Stimulated activated CD8-positive, alpha-beta memory T cell treated with anti-CD3 and anti-CD28 coated beads, Interleukin-4, amount 100 ng/mL, for 48 hours (primary cell): Measurements from ENCODE around the gene MFSD11.
A peak's percentile ranks its signal among the peaks of the same experiment; 100 is the strongest.
"Not testable (repeated sequence)": the region's sequence is repeated elsewhere in the genome, so short reads cannot be mapped to it uniquely, and the experiment has no call there.

Source experiments
- DNase-seq: peaks from one replicate; pipeline ENCODE4 v3.0.0-alpha.2; 2020

MFSD11 gene

DNA sequence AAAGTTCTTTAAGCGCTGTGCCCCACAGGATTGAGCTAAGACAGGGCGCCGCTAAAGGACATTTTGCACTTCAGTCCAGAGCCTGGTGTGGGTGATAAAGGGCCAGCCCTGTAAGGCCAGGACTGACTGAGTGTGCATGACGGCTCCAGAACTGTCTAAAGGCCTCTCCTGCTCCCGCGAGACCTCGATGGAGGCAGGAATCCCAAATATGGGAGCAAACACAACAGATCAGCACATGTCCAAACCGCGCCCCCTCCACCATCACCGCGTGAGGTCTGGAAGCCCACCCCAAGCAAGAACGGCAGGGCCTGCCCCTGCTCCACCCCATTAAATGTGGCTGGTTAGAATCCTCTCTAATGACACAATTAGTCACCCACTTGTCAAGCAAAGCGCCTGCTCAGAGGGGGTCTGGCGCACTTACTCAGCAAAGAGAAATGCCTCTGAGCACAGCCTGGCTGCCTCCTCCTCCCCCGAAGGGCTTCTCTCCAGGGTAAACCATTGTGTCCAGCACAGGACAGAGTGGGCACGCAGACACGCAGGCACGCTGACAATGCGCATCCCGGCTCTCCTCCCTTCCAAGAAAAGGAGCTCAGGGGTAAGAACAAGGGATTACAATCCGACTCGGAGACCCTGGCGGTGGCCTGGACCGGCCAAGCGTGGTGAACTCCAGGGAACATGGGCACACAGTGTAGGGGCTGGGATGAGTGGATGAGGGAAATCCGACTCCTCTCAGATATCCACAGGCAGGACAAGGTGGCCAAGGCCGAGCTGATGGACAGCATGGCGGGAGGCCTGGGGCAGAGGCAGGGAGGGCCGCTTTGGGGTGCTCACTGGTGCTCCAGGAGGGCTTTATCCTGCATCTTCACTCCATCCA, 28.6 kb upstream of the MFSD11 start:
- no peak for DNase-seq

DNA sequence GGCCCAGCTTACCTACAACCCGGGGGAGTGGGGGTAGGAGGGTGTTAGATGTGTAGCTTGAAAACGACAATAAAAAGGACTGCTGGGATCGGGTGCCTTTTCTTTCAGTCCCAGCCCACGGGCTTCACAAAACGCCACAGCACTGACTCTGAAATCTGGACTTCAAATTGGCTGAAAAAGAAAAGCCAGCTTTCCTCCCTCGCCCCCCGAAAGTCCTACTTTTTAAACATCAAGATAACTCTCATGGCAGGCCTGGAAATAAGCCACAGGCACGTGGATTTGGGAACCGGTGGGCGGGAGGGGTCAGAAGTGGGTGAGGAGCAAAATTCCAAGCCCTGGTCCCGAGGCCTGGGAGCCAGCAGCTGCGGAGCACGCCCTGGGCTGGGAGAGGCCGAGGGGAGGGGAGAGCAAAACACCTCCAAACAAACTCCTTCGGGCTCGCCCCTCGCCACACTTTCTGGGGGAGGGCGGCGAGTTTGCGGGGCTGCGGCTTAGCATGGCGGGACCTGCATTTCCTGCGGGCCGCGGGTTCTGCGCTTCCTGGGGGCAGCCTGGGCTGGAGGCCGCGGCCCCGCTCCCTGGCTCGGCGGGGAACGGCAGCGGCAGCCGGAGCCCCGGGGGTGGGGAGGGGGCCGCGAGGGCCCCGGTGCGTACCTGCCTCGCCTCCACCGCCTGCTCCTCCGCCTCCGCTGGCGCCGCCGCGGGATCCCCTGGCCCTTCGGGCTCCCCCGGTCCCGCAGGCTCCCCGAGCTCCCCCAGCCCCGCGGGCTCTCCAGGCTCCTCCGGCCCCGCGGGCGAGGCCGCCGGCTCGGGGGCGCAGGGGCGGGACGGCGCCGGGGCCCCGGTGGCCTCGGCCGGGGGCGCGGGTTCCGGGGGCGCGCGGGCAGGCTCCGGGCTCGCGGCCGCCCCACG, 27.7 kb upstream of the MFSD11 start:
- DNase-seq, result not testable (repeated sequence)

DNA sequence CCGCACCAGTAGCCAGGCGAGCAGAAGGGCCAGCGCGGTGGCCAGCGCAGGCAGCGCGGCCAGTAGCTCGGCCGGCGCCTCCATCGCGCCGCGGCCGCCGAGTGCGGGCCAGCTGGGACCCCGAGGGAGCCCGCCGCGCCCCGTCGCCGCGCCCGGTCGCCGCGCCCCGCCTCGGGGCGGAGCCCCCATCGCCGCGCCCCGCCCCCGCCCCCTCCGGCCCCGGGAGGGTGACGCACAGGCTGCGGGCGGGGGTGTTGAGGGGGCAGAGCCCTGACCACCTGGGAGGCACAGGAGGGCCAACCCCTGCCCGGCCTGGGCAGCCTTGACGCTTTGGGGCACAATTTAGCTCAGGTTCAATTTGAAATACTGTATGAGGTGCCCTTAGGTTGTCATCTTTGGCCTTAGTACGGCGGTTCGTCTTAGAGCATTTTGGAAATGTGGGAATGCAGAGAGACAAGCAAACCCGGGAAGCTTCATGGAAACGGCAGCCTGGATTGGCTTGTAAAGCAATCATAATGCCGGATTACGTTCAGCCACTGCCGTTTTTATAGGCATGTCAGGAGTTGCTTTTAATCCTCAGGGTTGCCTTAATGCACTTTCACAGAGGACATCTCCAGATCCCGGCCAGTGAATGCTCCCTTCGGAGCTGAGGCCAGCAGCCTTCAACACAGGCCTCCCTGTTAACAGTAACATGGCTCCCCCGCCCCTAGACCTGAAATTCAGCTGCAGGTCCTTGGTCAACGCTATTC, 26.9 kb upstream of the MFSD11 start, which contains the start of gene MXRA7:
Gene MXRA7 (minus strand): TSS at position 103 of the 749 bp plus-strand sequence. CDS start 19 bp downstream, at position 84.
- DNase-seq, result peak; percentile 78

DNA sequence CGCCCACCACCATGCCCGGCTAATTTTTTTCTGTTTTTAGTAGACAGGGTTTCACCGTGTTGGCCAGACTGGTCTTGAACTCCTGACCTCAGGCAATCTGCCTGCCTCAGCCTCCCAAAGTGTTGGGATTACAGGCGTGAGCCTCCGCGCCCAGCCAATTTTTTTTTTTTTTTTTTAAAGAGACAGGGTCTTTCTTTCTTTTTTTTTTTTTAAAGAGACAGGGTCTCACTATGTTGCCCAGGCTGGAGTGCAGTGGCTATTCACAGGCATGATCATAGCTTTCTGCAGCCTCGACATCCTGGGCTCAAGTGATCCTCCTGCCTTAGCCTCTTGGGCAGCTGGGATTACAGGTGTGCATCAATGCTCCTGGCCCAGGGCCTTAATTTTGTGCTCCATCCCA, 25.6 kb upstream of the MFSD11 start:
- not testable (repeated sequence) for DNase-seq

DNA sequence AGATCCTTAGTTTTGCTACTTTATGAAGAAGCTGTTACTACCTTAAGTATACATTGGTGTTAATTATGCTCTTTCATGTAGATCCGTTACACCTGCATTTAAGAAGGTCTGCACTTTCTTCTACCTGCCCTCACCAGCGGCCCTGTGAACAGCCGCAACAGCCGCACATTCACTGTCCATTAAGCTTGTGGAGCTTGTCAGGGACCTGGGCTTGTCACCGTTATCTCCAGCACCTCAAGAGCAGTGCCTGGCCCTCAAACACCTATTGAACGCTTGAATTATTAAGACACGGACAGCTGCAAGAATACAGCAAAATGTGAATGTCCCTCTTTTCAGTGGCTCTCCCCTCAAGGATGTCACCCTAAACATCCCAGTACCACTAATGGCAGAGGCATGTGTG, 24.2 kb upstream of the MFSD11 start:
- no peak for DNase-seq

DNA sequence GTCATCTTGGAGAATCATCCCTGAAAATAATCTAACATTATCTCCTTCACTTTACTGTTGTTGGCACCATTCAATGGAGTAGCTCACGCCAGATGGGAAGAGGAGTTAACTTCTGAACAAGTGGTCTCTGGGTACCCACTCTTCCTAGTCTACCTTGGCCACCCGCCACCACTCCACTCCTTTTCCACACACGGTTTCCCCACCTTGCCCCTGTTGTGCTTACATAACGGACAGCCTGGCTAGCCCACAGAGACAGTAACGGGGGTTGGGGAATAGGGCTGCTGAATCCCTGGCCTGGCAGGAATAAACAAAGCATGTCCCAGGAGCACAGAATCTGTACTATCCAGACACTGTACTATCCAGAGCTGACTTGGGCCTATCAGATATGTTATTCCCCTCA, 23.6 kb upstream of the MFSD11 start:
- DNase-seq, result no peak

DNA sequence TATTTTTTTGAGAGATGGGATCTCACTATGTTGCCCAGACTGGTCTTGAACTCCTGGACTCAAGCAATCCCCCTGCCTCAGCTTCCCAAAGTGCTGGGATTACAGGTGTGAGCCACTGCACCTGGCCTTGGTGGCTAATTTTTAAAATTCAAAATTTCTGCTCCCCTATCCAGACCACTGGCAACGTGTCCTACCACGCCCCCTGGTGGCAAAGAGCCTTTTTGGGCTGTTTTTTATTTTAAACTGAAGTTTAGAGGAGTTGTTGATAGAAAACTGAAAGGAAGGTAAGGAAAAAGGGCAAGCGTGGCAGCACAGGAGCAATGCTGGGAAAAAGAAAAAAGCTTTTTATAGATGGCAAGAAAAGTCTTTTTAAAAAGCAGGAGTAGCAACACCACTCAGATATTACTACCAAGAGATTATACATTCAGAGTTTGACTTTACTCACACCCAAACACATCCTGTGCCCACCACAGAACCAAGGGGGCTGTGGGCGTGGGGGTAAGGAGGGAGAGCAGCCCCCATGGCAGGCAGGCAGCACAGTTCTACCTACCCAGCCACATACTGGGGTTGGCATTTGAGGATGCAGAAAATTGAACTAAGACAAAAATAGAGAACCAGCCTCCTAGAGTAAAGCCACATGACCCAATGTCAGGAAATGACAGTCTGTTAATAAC, 23.0 kb upstream of the MFSD11 start:
- peak; percentile 93 for DNase-seq

DNA sequence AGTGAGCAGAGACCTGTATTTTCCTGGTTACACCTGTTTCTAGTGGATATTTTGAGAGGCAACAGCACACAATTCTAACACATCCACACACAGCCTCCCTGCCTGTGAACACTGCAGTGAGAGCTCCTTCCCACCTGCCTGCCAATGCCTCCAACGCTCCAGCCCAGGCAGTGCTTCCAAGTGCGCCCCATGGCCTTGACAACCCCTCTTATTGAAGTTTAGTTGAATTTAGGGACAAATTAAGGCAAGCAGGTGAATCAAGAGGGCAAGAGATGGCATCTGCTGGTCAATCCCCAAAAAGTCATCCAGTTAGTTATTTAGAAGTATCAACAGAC, 22.5 kb upstream of the MFSD11 start:
- no peak for DNase-seq

DNA sequence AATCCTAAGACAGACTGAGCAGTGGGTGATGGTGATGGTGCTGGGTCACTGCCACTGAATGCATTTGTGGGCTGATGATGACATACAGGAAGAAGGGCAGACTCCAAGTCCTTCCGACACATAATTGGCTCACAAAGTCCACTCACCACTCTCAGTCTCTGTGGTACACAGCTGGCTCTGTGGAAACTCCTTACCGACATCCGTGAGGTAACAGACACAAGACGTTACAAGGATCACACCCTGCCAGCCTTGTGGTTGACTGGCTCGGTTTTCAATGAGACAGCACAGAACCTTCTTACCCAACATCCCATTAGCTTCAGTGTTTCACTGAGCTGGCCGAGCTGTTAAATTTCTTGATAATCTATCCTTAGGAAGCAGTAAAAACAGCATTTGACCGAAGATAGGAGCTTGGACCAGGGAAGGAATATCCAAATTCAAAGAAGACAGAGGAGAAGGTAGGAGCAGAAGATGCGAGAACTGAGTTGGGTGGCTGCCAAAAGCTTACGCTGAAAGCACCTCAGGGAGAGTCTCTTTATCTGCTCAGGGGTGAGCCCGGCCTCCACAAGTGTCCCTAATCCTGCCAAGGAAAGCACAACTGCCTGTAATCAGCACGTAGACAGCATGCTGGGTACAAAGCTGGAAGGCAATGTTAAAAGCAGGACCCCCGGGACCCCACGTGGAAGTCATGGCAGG, 21.6 kb upstream of the MFSD11 start:
- peak; percentile 75 for DNase-seq

DNA sequence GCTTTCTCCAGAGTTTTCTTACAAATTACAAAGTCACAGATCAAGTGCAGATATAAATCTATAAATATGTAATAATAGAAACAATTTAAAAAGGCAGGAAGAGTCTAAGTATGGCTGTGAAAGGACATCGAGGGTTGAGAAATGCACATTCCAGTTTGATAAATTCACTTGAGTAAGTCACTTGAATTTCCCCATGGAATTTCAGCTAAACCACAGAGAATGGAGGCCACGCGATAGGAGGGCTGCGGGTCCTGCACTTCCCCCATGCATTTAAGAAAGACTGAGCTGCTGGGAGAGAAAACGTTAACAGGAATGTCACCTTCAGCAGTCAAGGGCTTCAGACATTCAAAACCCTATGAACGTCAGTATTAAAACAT, 21.1 kb upstream of the MFSD11 start:
- no peak for DNase-seq

DNA sequence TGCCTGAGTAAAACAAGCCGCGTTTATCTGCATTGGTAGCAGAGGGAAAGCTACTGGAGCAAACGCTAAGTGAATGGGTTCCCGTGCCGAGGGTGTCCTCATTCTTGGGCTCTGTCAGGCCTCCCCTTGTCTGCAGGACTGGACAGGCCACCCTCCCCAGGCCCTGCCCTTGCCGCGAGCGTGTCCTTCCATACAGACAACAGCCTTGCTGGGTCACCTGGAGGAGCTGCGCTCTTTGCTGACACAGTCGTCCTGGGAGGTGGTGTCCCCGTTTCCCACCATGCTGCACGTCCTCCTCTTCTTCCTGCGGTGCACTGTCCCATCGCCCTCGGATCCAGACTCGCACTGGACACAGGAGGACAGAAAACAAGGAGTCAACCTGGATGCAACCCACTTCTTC, 19.4 kb upstream of the MFSD11 start:
- no peak for DNase-seq

DNA sequence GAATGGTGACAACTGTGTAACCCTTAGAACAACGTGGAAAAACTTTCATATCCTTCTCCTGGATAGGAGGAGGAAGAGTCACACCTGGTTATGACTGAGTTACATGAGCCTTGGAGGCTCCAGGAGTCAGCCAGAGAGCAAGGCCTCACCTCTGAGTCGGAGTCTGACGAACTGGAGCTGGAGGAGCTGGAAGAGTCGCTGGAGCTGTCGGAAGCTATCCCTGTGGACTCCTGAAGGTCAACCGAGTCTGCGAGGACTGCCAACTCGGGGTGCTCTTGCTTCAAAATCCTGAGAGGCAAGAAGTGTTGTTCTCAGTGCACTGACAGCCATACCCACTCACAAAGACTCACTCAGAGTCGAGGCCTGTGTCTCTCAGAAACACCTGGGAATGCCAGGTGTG, 17.7 kb upstream of the MFSD11 start:
- DNase-seq, result no peak

DNA sequence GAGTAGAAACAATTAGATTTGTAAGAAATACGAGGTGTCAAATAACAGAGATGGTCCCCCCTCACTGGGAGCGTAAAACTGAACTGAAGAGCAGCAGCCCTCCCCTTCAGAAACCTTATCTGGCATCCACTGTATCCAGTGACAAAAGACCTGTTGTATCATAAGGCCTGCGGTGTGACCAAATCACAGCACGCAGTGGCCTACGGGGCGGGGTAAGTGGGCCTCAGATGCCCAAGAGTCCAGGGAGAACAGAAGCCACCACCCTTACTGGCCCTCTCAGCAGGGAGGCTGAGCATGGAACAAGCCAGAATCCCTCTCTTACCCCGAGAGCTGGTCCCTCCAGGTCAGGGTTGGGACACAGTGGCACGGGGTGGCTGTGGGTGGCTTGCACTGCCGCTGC, 17.0 kb upstream of the MFSD11 start:
- DNase-seq, result no peak

DNA sequence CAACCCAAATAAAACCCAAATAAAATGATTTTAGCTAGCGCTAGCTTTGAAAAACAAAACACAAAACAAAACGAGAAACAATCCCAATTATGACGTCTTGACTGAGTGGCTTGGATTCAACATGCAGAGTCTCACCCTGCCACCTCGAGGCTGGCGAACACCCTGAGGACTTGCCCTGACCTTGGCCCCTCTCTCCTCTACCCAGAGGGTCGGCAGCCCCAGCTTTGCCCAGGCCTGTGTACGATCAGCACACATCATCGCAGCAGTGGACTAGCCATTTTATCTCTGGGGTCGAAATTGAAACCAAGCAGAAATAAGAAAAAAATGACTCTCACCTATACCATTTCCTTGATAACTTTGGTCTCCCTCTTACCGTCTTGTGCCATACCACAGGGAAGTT, 16.5 kb upstream of the MFSD11 start:
- no peak for DNase-seq

DNA sequence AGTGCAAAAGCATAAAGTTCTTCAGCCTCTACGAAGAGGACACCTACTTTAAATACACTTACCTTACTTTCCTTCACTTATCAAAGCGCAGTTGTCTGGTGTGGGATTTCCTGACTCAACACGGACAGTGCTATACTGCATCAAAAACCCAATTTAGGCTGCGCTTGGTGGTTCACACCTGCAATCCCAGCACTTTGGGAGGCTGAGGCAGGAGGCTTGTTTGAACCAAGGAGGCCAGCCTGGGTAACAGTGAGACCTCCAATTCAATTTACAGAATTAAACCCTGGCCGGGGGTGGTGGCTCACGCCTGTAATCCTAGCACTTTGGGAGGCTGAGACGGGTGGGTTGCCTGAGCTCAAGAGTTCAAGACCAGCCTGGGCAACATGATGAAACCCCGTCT, 15.6 kb upstream of the MFSD11 start:
- no peak for DNase-seq

DNA sequence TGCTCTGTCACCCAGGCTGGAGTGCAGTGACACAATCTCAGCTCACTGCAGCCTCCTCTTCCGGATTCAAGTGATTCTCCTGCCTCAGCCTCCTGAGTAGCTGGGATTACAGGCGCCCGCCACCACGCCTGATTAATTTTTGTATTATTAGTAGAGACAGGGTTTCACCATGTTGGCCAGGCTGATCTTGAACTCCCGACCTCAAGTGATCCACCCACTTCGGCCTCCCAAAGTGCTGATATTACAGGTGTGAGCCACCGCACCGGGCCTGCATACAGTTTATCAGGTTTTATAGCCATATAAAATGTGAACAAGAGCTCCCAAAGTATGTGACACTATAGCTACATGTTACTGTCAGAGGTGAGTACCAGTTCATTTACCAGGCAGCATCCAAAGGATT, 14.9 kb upstream of the MFSD11 start:
- DNase-seq, result not testable (repeated sequence)

DNA sequence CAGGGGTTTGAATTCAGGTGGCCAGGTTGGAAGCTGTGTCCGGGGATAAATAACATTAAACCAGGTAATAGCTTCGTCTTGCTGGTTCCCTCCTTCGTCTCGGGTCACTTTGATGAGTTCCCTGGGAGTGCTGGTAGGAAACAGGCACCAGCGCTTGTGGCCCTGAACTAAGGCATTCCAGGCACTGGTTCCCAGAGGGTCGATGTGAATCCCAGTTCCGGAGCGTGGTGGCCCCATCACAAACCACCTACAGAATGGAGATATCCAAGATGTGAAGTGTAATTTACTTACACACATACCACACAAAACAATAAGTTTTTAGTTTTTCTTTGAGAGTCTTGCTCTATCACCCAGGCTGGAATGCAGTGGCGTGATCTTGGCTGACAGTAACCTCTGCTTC, 14.1 kb upstream of the MFSD11 start:
- DNase-seq, result no peak

DNA sequence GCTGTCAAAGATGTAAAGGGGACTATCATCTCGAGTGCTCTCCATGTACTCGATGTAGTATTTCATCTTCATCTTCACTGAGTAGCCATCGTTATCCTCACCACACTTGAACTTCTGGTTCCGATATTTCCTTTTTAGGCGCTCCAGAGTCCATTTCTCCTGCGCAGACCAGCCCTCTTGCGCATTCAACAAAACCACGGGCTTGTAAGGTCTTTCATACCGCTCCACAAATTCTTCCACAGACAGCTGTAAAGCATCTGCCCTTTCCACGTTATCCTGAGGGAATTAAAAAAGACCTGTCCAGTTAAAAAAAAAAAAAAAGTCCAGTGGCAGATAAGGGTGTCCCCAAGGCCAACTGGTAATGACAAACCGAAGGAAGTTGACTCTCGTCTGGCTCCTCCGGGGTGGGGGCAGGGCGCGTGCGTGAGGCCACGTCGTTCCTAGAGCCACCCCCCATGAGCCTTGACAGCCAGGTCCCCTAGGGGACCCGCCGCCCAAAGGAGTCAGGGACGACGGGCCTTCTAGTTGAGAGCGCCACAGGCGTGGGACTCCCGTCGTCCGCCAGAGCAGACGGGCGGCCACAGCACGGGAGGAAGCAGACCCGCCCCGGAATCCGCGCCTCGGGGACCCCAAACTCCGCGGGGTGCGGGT, 12.2 kb upstream of the MFSD11 start:
- DNase-seq, result peak; percentile 84

DNA sequence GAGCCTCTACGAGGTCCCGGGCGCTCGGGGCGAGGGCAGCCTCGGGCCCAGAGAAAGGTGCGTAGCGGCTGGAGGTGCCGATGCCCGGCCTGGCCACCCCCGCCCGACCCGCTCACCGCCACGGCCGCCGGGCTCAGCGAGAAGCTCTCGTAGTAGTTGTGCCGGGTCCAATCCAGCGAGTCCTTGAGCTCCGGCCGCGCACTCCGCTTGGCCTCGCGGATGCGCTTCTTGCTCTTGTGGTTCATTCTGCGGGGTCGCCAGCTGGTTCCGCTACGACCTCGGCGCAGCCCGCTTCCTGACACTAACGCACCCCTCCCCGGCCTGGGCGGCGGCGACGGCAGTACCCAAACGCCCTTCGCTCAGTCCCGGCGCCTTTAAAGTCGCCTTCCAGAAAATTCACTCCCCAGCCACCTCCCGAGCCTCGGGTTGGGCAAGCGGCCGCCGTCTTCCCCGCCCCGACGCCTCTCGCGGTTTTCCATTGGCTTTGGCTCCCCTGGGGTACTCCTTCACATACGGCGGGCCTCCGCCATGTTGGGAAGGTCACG, 11.6 kb upstream of the MFSD11 start, which contains the start of gene JMJD6:
Gene JMJD6 (minus strand): TSS at position 376 of the 545 bp plus-strand sequence. CDS start 131 bp downstream, at position 245.
- DNase-seq, result peak; percentile 95

DNA sequence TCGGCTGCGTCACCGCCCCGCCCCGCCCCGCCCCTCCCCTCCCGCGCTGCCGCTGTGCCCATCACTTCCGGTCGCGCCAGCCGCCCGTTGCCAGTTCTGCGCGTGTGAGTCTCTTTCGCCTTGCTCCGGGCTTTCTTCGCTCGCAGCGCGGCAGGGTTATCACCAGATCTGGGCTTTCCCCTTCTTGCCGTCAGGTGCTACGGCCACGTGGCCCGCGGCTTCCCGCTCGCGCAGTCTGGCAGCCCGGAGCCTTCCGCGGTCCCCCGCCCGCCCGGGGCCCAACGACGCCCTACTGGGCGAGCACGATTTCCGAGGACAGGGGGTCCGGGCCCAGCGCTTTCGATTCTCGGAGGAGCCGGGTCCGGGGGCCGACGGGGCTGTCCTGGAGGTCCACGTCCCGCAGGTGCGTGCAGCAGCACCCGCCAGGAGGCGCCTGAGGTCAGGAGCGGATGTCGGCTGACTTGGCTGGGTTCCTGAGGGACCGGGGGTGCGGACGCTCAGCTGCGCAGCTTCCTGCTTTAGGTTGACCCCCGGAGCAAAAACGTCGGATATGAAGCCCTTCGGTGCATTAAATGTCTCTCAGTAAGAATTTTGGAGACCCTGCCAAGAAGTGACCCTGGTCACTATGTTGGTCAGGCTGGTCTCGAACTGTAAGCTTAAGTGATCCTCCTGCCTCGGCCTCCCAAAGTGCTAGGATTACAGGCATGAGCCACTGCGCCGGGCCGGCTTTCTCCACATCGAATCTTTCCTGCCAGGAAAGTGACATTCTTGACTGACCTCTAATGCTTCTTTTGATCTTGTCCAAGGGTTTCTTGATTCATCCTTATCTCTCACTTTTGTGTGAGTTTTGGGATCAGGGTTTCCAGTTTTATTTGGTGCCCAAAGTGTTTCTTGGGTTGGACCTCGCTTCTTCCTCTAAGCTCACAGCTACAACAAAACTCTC, 10.9 kb upstream of the MFSD11 start, which contains the start of gene METTL23:
Gene METTL23 (plus strand): TSS at position 64 of the 943 bp plus-strand sequence. CDS start 2,872 bp downstream, outside the sequence.
- peak; percentile 85 for DNase-seq
